ENCODE measurements around the gene HAUS8. TPM values are rescaled to one million over a fixed set of nuclear protein-coding genes. Genes with fewer than 3 reads are reported as not detected.

The HAUS8 gene
- total and polyA plus RNA-seq, 2 of the 8 experiments (the other 6 are each of a cell fraction or from before 2014, with no cell fraction given), result 18.4 to 23.2 TPM

DNA sequence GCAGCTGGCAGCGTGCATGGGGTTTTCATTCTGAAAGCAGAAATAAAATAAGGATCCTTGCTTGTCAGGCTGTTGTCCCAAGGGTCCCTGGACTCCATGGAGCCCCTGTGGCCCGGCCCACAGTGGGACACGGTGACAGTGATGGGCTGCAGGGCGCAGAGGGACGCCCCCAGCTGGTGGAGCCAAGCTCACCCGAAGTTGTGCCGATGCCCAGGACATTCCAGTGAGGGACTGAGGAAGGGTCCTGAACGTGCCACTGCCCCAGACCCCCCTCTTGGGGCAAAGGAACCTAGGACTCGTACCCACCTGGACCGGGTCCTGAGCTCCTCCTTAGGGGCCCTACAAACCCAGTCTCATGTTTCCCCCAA is 35.3 kb upstream of the HAUS8 start:
- no peak overlapping the region for H3K9ac ChIP-seq (replicated peaks in 1 of 4; ENCODE audit: extremely low read depth in 1 of 4, low read depth in 3 of 4, low read length in 3 of 4)
- H4K5ac ChIP-seq (ENCODE audit: insufficient read length, low read depth, low read length), result no peak overlapping the region
- no peak overlapping the region for H3K4me2 ChIP-seq (ENCODE audit: insufficient read depth in 1 of 2, low read depth in 2 of 2, low read length in 2 of 2)
- H3K4me3 ChIP-seq (ENCODE audit: extremely low read depth in 1 of 4, insufficient read depth in 2 of 4, low read depth in 3 of 4, low read length in 4 of 4), result no peak overlapping the region
- no peak overlapping the region for H3K18ac ChIP-seq (ENCODE audit: extremely low read depth, low read length)
- H2BK5ac ChIP-seq (ENCODE audit: low read depth, low read length), result no peak overlapping the region
- H3K79me2 ChIP-seq (ENCODE audit: control insufficient read depth in 1 of 2, insufficient read depth in 2 of 2, low read length in 2 of 2), result no peaks in the 10 kb centered on the region
- H4K8ac ChIP-seq (ENCODE audit: extremely low read depth, insufficient read depth, low read length), result no peak overlapping the region; the same call in 1 of the 2 replicates
- no peak overlapping the region for H3K4ac ChIP-seq (replicated peaks; ENCODE audit: insufficient read length, low read depth, low read length)
- peaks cover 2% of the 10 kb centered on the region; the same call in 1 of the 2 replicates for H3K79me1 ChIP-seq (ENCODE audit: low read depth, low read length)
- no peak for TF ChIP-seq FOSL1 (IDR thresholded peaks at IDR 0.05; ENCODE audit: insufficient read depth, low read depth, low read length)
- TF ChIP-seq SP2 (IDR thresholded peaks at IDR 0.05; ENCODE audit: low read length), result no peak
- no peak for TF ChIP-seq RNF2 (IDR thresholded peaks at IDR 0.05; ENCODE audit: borderline replicate concordance, low read depth, low read length, missing control alignments, poor library complexity, severe bottlenecking)
- TF ChIP-seq TBP (IDR thresholded peaks at IDR 0.05; ENCODE audit: low read depth, low read length), result no peak
- no peak for TF ChIP-seq EZH2 (IDR thresholded peaks at IDR 0.05; ENCODE audit: low read depth, low read length, severe bottlenecking)
- TF ChIP-seq MAFK (IDR thresholded peaks at IDR 0.05; ENCODE audit: low read depth, low read length), result no peak
- TF ChIP-seq CTBP2 (IDR thresholded peaks at IDR 0.05; ENCODE audit: borderline replicate concordance, insufficient read depth, insufficient read length, low read length), result no peak
- no peak for TF ChIP-seq KDM5A (IDR thresholded peaks at IDR 0.05; ENCODE audit: low read length)
- no peak for TF ChIP-seq YY1 (IDR thresholded peaks at IDR 0.05; ENCODE audit: low read depth, low read length)
- TF ChIP-seq SRF (IDR thresholded peaks at IDR 0.05; ENCODE audit: low read depth, low read length), result no peak
- no peak for TF ChIP-seq SIRT6 (IDR thresholded peaks at IDR 0.05; ENCODE audit: low read length)
- TF ChIP-seq KDM4A (IDR thresholded peaks at IDR 0.05; ENCODE audit: low read depth, low read length, severe bottlenecking), result no peak
- TF ChIP-seq BCL11A (IDR thresholded peaks at IDR 0.05; ENCODE audit: low read depth in 2 of 2, low read length in 2 of 2), result no peak
- TF ChIP-seq NRF1 (IDR thresholded peaks at IDR 0.05; ENCODE audit: low read depth, low read length), result no peak
- no peak for TF ChIP-seq POLR2A (IDR thresholded peaks at IDR 0.05; ENCODE audit: control extremely low read depth in 1 of 2, low read depth in 2 of 2, low read length in 2 of 2)
- no peak overlapping the region for H3K14ac ChIP-seq (ENCODE audit: insufficient read length)
- H3K56ac ChIP-seq (replicated peaks; ENCODE audit: insufficient read length, low read depth, low read length), result no peak overlapping the region
- H2BK15ac ChIP-seq (ENCODE audit: low read length), result no peak overlapping the region
- WGBS, 2 experiments (ENCODE audit: extremely low coverage in 1 of 2, insufficient coverage in 1 of 2, insufficient read length in 1 of 2, insufficient replicate concordance in 2 of 2, low coverage in 1 of 2, low lambda C conversion rate in 2 of 2, missing lambda C conversion rate in 1 of 2), result 90% methylated on average over 10 of the region's 10 CpGs; no CpG with 5 or more reads in 1 of the 2 experiments
- H2BK12ac ChIP-seq (ENCODE audit: low read depth, low read length), result no peak overlapping the region
- H2AFZ ChIP-seq (ENCODE audit: low read length), result no peak overlapping the region
- H3K4me1 ChIP-seq (replicated peaks in 1 of 4; ENCODE audit: control insufficient read depth in 3 of 4, insufficient read depth in 4 of 4, low read length in 3 of 4), result peaks cover 5 to 16% (median 13%) of the 10 kb centered on the region in 4 experiments
- CTCF ChIA-PET (ENCODE audit: partially characterized antibody), result interaction anchor here (0.5 to 1.6 kb wide), 5 partner anchors 11 to 526 kb away, joined by 3 to 6 read pairs (median 3); no protein-coding TSS in a partner anchor
- no peak overlapping the region for H2BK120ac ChIP-seq (replicated peaks; ENCODE audit: low read depth, low read length)
- H3K23me2 ChIP-seq (ENCODE audit: low read depth, low read length), result peaks cover 2% of the 10 kb centered on the region; the same call in 1 of the 2 replicates
- no peak overlapping the region for H3K23ac ChIP-seq (ENCODE audit: insufficient read length)
- no peaks in the 10 kb centered on the region for H3K9me3 ChIP-seq (ENCODE audit: insufficient read depth in 2 of 2, low read depth in 1 of 2, low read length in 1 of 2)
- no peaks in the 10 kb centered on the region for H3K27me3 ChIP-seq (replicated peaks in 1 of 4; ENCODE audit: control insufficient read depth in 3 of 4, extremely low read depth in 1 of 4, insufficient read depth in 3 of 4, low read length in 3 of 4)
- H4K20me1 ChIP-seq (replicated peaks in 1 of 2; ENCODE audit: control insufficient read depth in 1 of 2, insufficient read depth in 2 of 2, low read length in 2 of 2), result peaks cover 8 to 15% of the 10 kb centered on the region in 2 experiments
- FAIRE-seq, result no peak
- H2AK5ac ChIP-seq (ENCODE audit: low read depth, low read length), result peak overlapping the region; percentile 4; the same call in 1 of the 2 replicates
- no peak overlapping the region for H3K27ac ChIP-seq (ENCODE audit: low read depth, low read length)
- POLR2A ChIA-PET (ENCODE audit: partially characterized antibody), result interaction anchor here (0.7 to 1.0 kb wide), 2 partner anchors 20 to 179 kb away, joined by 3 read pairs; no protein-coding TSS in a partner anchor
- DNase-seq (ENCODE audit: low read depth in 1 of 2, low spot score in 2 of 2), result no peak
- H2BK20ac ChIP-seq (ENCODE audit: low read length), result no peak overlapping the region
- no peaks in the 10 kb centered on the region for H3K36me3 ChIP-seq (ENCODE audit: control insufficient read depth in 2 of 4, insufficient read depth in 4 of 4, low read length in 3 of 4)
- H4K91ac ChIP-seq (replicated peaks; ENCODE audit: insufficient read length, low read length), result no peak overlapping the region

Measured in H1 (cell line).